Stomach (tissue), 9 donors: Measurements from ENCODE around the gene SLC35E4. TPM values are rescaled to one million over a fixed set of nuclear protein-coding genes. Genes with fewer than 3 reads are reported as not detected.
"Not testable (repeated sequence)": the region's sequence is repeated elsewhere in the genome, so short reads cannot be mapped to it uniquely, and the experiment has no call there.

Source experiments
- DNase-seq, 2 donors: peaks; one replicate each; pipeline versions ENCODE4 v3.0.0 to v3.0.0-alpha.2; 2013 to 2019
- H3K27ac ChIP-seq, 5 donors: fragments of 200-600 bp in 4 of 5; sonication (generic) in 4 of 5; one replicate each; pipeline ENCODE4 v1.5.1; 2013 to 2019; ENCODE audit warnings: mild to moderate bottlenecking in 1 of 5, moderate library complexity in 1 of 5
- H3K27me3 ChIP-seq, 3 donors: fragments of 200-600 bp; sonication (generic); one replicate each; pipeline ENCODE4 v1.5.1; 2017 to 2019; ENCODE audit warnings: mixed run types in 1 of 3
- H3K36me3 ChIP-seq, 4 donors: fragments of 200-600 bp; sonication (generic); 1 replicate in 3 of 4; 2 replicates in 1 of 4; pipeline ENCODE4 v1.5.1; 2016 to 2019
- H3K4me1 ChIP-seq, 4 donors: fragments of 200-600 bp; sonication (generic); one replicate each; pipeline ENCODE4 v1.5.1; 2016 to 2019
- H3K4me3 ChIP-seq, 4 donors: fragments of 200-600 bp; sonication (generic) in 3 of 4; one replicate each; pipeline ENCODE4 v1.5.1; 2016 to 2019; ENCODE audit warnings: mild to moderate bottlenecking in 1 of 4
- H3K9me3 ChIP-seq, 4 donors: fragments of 200-600 bp; sonication (generic); one replicate each; pipeline ENCODE4 v1.5.1; 2016 to 2019
- EP300 ChIP-seq: sonication (generic); formaldehyde crosslinking; IDR thresholded peaks from one replicate; pipeline ENCODE4 v1.6.1; 2017; ENCODE audit warnings: antibody characterized with exemption
- POLR2A ChIP-seq, 4 donors: fragments of 450-650 bp; IDR thresholded peaks; one replicate each; pipeline ENCODE4 v1.6.1; 2016; ENCODE audit warnings: antibody characterized with exemption in 4 of 4, control low read depth in 2 of 4, mild to moderate bottlenecking in 1 of 4, moderate library complexity in 1 of 4
- POLR2AphosphoS5 ChIP-seq, 3 donors: sonication (generic); formaldehyde crosslinking; IDR thresholded peaks; one replicate each; pipeline ENCODE4 v1.6.1; 2016; ENCODE audit warnings: antibody characterized with exemption in 3 of 3
- WGBS, 5 donors: extraction: QIAGEN DNeasy Blood & Tissue Kit in 3 of 5; methylation state at CpG; one replicate each; pipeline versions ENCODE4 v1.1.5 to v1.1.7; 2013 to 2018; 5-methylcytosine and 5-hydroxymethylcytosine counted together
- intact Hi-C: fragments of 100-400 bp; cut with DNase I; formaldehyde crosslinking; loops from one replicate; pipeline ENCODE4 v1.15.1; 2023; ENCODE audit warnings: low total_unique reads
- polyA plus RNA-seq, 3 donors: library from polyadenylated mRNA; stranded (reverse); fragments of 200-250 nt; gene quantifications; one replicate each; pipeline ENCODE4 v1.2.3, GENCODE V29; 2013
- total RNA-seq, 5 donors: library from RNA; depleted of rRNA; stranded (reverse); fragments of >200 nt; gene quantifications; one replicate each; pipeline versions ENCODE4 v1.1.0 to v1.2.3, GENCODE V29; 2014 to 2016
- TF ChIP-seq, protein P1 (sequence below), 7 experiments: fragments of 450-650 bp in 4 of 7; fragments of 200-600 bp in 3 of 7; sonication (generic) in 3 of 7; IDR thresholded peaks; one replicate each; pipeline ENCODE4 v1.5.1; 2016 to 2019; ENCODE audit warnings: antibody characterized with exemption in 7 of 7, control low read depth in 2 of 7, mild to moderate bottlenecking in 1 of 7
- donor health status: healthy with polysubstance abuse.
- donor health status: Bipolar disorder and iron deficiency.
- donor health status: healthy.

SLC35E4 gene
- total and polyA plus RNA-seq, 8 donors: 0.45 to 7.2 (median 2.2) TPM

DNA sequence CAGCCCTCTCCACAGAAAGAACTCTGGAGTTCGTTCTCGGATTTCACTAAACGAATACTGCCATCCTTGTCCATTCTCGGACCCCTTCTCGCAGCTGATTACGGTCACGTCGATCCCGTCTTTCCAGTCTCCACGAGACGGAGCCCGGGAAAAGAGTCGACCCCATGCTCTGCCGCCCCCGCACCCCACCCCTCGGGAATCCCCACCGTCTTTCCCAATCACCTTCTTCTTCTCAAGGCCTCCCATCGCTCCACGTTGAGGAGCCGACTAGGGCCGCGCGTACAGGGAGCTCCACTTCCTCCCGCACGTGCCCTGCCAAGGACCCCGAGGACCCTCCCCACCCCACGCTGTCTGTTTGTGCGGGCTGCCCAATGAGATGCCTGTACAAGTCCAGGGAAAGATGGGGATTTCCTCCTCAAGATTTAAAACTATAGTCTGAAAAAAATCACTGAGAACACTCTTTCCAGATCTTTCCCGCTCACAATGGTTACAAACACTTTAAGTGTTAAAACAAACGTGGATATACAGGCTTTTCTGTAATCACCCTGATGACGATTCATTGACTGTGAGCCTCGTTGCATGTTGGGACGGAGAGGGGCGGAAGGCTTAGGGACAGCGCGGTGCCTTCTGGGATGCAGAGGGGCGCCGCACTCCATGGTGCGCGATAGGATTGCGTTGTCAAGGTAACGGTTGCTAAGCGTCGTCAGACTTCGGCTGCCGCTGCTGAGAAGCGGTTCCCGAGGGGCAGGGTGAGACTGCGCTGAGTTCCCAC is 43.8 kb upstream of the SLC35E4 start, which contains the start of gene PES1:
PES1 (minus strand) TSS at position 323 of the 772 bp plus-strand sequence; CDS start at position 246, 77 bp downstream.
- peaks cover 24 to 30% (median 30%) of the 10 kb centered on the region in 4 donors for H3K36me3 ChIP-seq
- H3K27me3 ChIP-seq: no peaks in the 10 kb centered on the region
- DNase-seq: peak; percentile 95 to 100
- H3K27ac ChIP-seq: peak within 1 kb of the TSS; percentile 67 to 86 (median 81)
- intact Hi-C loops: no loop called here
- H3K4me1 ChIP-seq: peaks cover 28 to 45% (median 43%) of the 10 kb centered on the region in 4 donors
- TF ChIP-seq POLR2AphosphoS5 (IDR thresholded peaks at IDR 0.05): peak in 2 of 3 donors; percentile 91 to 96
- TF ChIP-seq, protein P1, sequence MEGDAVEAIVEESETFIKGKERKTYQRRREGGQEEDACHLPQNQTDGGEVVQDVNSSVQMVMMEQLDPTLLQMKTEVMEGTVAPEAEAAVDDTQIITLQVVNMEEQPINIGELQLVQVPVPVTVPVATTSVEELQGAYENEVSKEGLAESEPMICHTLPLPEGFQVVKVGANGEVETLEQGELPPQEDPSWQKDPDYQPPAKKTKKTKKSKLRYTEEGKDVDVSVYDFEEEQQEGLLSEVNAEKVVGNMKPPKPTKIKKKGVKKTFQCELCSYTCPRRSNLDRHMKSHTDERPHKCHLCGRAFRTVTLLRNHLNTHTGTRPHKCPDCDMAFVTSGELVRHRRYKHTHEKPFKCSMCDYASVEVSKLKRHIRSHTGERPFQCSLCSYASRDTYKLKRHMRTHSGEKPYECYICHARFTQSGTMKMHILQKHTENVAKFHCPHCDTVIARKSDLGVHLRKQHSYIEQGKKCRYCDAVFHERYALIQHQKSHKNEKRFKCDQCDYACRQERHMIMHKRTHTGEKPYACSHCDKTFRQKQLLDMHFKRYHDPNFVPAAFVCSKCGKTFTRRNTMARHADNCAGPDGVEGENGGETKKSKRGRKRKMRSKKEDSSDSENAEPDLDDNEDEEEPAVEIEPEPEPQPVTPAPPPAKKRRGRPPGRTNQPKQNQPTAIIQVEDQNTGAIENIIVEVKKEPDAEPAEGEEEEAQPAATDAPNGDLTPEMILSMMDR (IDR thresholded peaks at IDR 0.05): no peak
- no peaks in the 10 kb centered on the region for H3K9me3 ChIP-seq
- peak within 1 kb of the TSS; percentile 86 to 93 (median 90) for H3K4me3 ChIP-seq
- WGBS, 5 donors: 0 to 1% (median 1%) methylated on average over 34 to 49 of the region's 49 CpGs

DNA sequence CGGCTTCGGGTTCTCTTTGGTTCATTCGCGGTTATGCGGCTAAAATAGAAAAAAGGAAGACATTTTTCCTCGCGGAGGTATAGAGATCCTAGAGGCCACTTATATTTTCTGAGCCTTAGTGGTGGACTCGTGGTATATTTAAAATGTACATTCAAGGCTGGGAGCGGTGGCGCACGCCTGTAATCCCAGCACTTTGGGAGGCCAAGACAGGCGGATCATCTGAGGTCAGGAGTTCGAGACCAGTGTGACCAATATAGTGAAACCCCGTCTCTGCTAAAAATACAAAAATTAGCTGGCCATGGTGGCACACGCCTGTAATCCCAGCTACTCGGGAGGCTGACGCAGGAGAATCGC is 43.2 kb upstream of the SLC35E4 start:
- intact Hi-C loops, DNase-seq, H3K27me3 ChIP-seq, H3K9me3 ChIP-seq: not testable (repeated sequence)
- Histone ChIP-seq H3K4me1 (peaks cover 32 to 49% (median 46%) of the 10 kb centered on the region in 4 donors), H3K36me3 (peaks cover 18 to 25% (median 24%) of the 10 kb centered on the region in 4 donors), H3K27ac (peak overlapping the region; percentile 13 to 86 (median 81)), H3K4me3 (peak overlapping the region; percentile 86 to 93 (median 90))
- 28 to 40% (median 30%) methylated on average over 18 of the region's 18 CpGs for WGBS, 5 donors

DNA sequence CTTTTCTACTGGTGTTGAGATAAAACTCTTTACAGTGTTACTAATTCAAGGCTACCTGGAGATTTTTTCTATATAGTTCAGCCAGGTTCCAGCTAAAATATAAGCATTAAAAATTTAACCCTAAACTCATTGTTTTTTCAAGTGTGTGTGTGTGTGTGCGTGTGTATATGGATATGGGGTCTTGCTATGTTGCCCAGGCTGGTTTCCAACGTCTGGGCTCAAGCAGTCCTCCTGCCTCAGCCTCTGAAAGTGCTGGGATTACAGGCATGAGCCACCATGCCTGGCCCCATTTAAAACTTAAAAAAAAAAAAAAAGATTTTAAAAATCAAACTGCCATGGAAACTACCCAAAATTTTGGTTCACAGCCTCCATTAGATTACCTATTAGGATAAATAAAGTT is 39.4 kb upstream of the SLC35E4 start:
- Histone ChIP-seq H3K4me1 (peaks cover 20 to 35% (median 29%) of the 10 kb centered on the region in 4 donors), H3K9me3 (no peaks in the 10 kb centered on the region), H3K36me3 (no peaks in the 10 kb centered on the region), H3K4me3 (no peak overlapping the region), H3K27ac (peak overlapping the region in 4 of 5 donors; percentile 13 to 66 (median 54)), H3K27me3 (no peaks in the 10 kb centered on the region)
- 13 to 31% (median 26%) methylated on average over 2 of the region's 2 CpGs for whole genome bisulfite sequencing, 5 donors
- TF ChIP-seq POLR2AphosphoS5 (IDR thresholded peaks at IDR 0.05): no peak
- TF ChIP-seq EP300: no peak
- TF ChIP-seq POLR2A (IDR thresholded peaks at IDR 0.05): no peak
- TF ChIP-seq, protein P1 (IDR thresholded peaks at IDR 0.05): no peak
- no peak for DNase-seq
- intact Hi-C loops: no loop called here

DNA sequence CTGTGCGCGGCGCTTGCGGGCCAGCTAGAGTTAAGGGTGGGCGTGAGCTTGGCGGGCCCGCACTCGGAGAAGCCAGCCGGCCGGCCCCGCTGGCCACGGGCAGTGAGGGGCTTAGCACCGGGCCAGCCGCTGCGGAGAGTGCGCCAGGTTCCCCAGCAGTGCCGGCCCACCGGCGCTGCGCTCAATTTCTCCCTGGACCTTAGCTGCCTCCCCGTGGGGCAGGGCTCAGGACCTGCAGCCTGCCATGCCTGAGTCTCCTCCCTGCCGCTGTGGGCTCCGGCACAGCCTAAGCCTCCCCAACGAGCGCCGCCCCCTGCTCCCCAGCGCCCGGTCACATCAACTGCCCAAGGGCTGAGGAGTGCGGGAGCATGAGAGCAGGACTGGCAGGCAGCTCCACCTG is 38.7 kb upstream of the SLC35E4 start:
- intact Hi-C loops: no loop called here
- DNase-seq: peak in 1 of 2 donors; percentile 27
- Histone ChIP-seq H3K27ac (peak overlapping the region in 4 of 5 donors; percentile 13 to 65 (median 54)), H3K4me3 (no peak overlapping the region), H3K4me1 (peaks cover 20 to 35% (median 28%) of the 10 kb centered on the region in 4 donors), H3K9me3 (no peaks in the 10 kb centered on the region), H3K36me3 (no peaks in the 10 kb centered on the region), H3K27me3 (no peaks in the 10 kb centered on the region)
- WGBS, 5 donors: 48 to 90% (median 81%) methylated on average over 13 to 29 of the region's 29 CpGs; no CpG with 5 or more reads in 1 of the 5 donors
- no peak for TF ChIP-seq EP300
- TF ChIP-seq, protein P1 (IDR thresholded peaks at IDR 0.05): no peak
- no peak for TF ChIP-seq POLR2AphosphoS5 (IDR thresholded peaks at IDR 0.05)
- no peak for TF ChIP-seq POLR2A (IDR thresholded peaks at IDR 0.05)

DNA sequence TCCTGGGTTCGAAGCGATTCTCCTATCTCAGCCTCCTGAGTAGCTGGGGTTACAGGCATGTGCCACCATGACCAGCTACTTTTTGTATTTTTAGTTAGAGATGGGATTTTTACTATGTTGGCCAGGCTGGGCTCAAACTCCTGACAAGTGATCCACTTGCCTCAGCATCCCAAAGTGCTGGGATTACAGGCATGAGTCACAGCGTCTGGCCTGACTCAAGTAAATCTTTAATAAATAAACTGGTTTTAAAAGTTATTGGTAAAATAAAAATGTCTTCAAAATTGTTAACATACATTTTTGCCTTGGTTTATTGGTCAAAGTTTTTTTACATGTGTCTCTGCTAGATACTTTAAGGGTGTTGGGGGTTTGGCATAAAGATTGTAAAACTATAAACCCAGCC is 36.6 kb upstream of the SLC35E4 start:
- H3K4me1 ChIP-seq: peaks cover 15 to 31% (median 23%) of the 10 kb centered on the region in 4 donors
- no peak for DNase-seq
- no peaks in the 10 kb centered on the region for H3K27me3 ChIP-seq
- no peak overlapping the region for H3K4me3 ChIP-seq
- TF ChIP-seq POLR2A (IDR thresholded peaks at IDR 0.05): no peak
- H3K36me3 ChIP-seq: no peaks in the 10 kb centered on the region
- 81 to 91% (median 89%) methylated on average over 3 of the region's 3 CpGs for WGBS, 5 donors
- intact Hi-C loops: no loop called here
- H3K9me3 ChIP-seq: no peaks in the 10 kb centered on the region
- H3K27ac ChIP-seq: no peak overlapping the region
